ENCODE results near the gene RABL2B. TPM values are rescaled to one million over a fixed set of nuclear protein-coding genes. Genes with fewer than 3 reads are reported as not detected.
A peak's percentile ranks its signal among the peaks of the same experiment; 100 is the strongest.

Gene RABL2B
- total and polyA plus RNA-seq, 8 donors, result 7.9 to 24.8 (median 15.2) TPM

- intact Hi-C loops (cut with DNase I), result no loop called here
- Histone ChIP-seq H3K27ac (no peak overlapping the region), H3K27me3 (peaks cover 0 to 4% (median 0%) of the 10 kb centered on the region in 4 donors), H3K36me3 (no peaks in the 10 kb centered on the region), H3K9me3 (no peaks in the 10 kb centered on the region), H3K4me3 (no peak overlapping the region), H3K4me1 (no peaks in the 10 kb centered on the region)
- WGBS, 2 donors, result 78 to 86% methylated on average over 8 of the region's 8 CpGs
- DNase-seq, result peak in 1 of 6 donors; percentile 6
- TF ChIP-seq CTCF (IDR thresholded peaks at IDR 0.05), result no peak
- no peak for ATAC-seq
- FAIRE-seq, result no peak
Measured at GRCh38 chr22:50724616-50725015, 58.8 kb downstream of the RABL2B start.

GRCh38 chr22:50723991-50724390, 59.4 kb downstream of the RABL2B start:
- FAIRE-seq, result no peak
- WGBS, 2 donors, result 79 to 91% methylated on average over 7 of the region's 7 CpGs

GRCh38 chr22:50722716-50723428, 60.6 kb downstream of the RABL2B start:
- Histone ChIP-seq H3K4me1 (no peaks in the 10 kb centered on the region), H3K4me3 (no peak overlapping the region), H3K36me3 (no peaks in the 10 kb centered on the region), H3K9me3 (no peaks in the 10 kb centered on the region), H3K27me3 (peaks cover 0 to 4% (median 0%) of the 10 kb centered on the region in 4 donors), H3K27ac (no peak overlapping the region)
- WGBS, 2 donors, result 83 to 90% methylated on average over 12 of the region's 12 CpGs
- DNase-seq (peak in 1 of 6 donors; percentile 41), FAIRE-seq (no peak), ATAC-seq (no peak)
- intact Hi-C loops (cut with DNase I), result no loop called here
- TF ChIP-seq CTCF (IDR thresholded peaks at IDR 0.05), result no peak

More at GRCh38 chr22:50723991-50724390, 59.4 kb downstream of the RABL2B start:
- ATAC-seq (no peak), DNase-seq (no peak)
- H3K27me3 ChIP-seq, result peaks cover 0 to 4% (median 0%) of the 10 kb centered on the region in 4 donors
- H3K27ac ChIP-seq, result no peak overlapping the region
- no peaks in the 10 kb centered on the region for H3K36me3 ChIP-seq
- H3K4me3 ChIP-seq, result no peak overlapping the region
- intact Hi-C loops (cut with DNase I), result no loop called here
- no peaks in the 10 kb centered on the region for H3K9me3 ChIP-seq
- no peaks in the 10 kb centered on the region for H3K4me1 ChIP-seq
- TF ChIP-seq CTCF (IDR thresholded peaks at IDR 0.05), result no peak

GRCh38 chr22:50722048-50722701, 61.3 kb downstream of the RABL2B start:
- Histone ChIP-seq H3K27me3 (peaks cover 0 to 4% (median 0%) of the 10 kb centered on the region in 4 donors), H3K36me3 (no peaks in the 10 kb centered on the region), H3K4me3 (no peak overlapping the region), H3K27ac (no peak overlapping the region), H3K9me3 (no peaks in the 10 kb centered on the region), H3K4me1 (no peaks in the 10 kb centered on the region)
- TF ChIP-seq CTCF (IDR thresholded peaks at IDR 0.05), result no peak
- DNase-seq (peak in 1 of 6 donors; percentile 71), FAIRE-seq (no peak), ATAC-seq (no peak)
- intact Hi-C loops (cut with DNase I), result no loop called here
- WGBS, 2 donors, result 86 to 94% methylated on average over 33 of the region's 33 CpGs

Data from pancreas (tissue), 10 donors.